Upper lobe of right lung (tissue), 1 donor: ENCODE data around the gene ANK3. TPM values are rescaled to one million over a fixed set of nuclear protein-coding genes. Genes with fewer than 3 reads are reported as not detected.

Source experiments
- ATAC-seq: fragments of 200-7000 bp; cut with Tn5 transposase; one replicate; pipeline ENCODE4 v1.9.1; 2020; ENCODE audit warnings: mild to moderate bottlenecking, moderate library complexity
- DNase-seq: peaks from one replicate; pipeline ENCODE4 v3.0.0-alpha.2; 2020
- H3K27ac ChIP-seq: fragments of 200-600 bp; one replicate; pipeline ENCODE4 v1.8.0; 2022
- H3K27me3 ChIP-seq: fragments of 200-600 bp; one replicate; pipeline ENCODE4 v1.8.0; 2022; ENCODE audit warnings: mild to moderate bottlenecking
- H3K36me3 ChIP-seq: fragments of 200-600 bp; one replicate; pipeline ENCODE4 v1.8.0; 2022
- H3K4me1 ChIP-seq: fragments of 200-600 bp; one replicate; pipeline ENCODE4 v1.8.0; 2022
- H3K4me3 ChIP-seq: fragments of 200-600 bp; one replicate; pipeline ENCODE4 v1.8.0; 2022; ENCODE audit warnings: mild to moderate bottlenecking
- H3K9me3 ChIP-seq: fragments of 200-600 bp; one replicate; pipeline ENCODE4 v1.8.0; 2022
- intact Hi-C: fragments of 100-400 bp; cut with DNase I; formaldehyde crosslinking; loops from one replicate; pipeline ENCODE4 v1.11.0; 2022
- total RNA-seq: library from RNA; stranded (reverse); fragmentation: NEBNext Ultra II Directional; extraction: Animal tissue kit (Norgen Biotek cat#: 25700); gene quantifications from one replicate; pipeline ENCODE4 v1.2.1, GENCODE V29; 2021
- TF ChIP-seq, protein P1 (sequence below): fragments of 200-600 bp; IDR thresholded peaks from one replicate; pipeline ENCODE4 v1.8.0; 2022; ENCODE audit warnings: antibody characterized with exemption
- donor health status: DM: no; HTN: yes; CAD: no; lungs with severe emphysema.

ANK3 gene
- total RNA-seq, 1 donor from 2014 or later, result 91.1 TPM

DNA sequence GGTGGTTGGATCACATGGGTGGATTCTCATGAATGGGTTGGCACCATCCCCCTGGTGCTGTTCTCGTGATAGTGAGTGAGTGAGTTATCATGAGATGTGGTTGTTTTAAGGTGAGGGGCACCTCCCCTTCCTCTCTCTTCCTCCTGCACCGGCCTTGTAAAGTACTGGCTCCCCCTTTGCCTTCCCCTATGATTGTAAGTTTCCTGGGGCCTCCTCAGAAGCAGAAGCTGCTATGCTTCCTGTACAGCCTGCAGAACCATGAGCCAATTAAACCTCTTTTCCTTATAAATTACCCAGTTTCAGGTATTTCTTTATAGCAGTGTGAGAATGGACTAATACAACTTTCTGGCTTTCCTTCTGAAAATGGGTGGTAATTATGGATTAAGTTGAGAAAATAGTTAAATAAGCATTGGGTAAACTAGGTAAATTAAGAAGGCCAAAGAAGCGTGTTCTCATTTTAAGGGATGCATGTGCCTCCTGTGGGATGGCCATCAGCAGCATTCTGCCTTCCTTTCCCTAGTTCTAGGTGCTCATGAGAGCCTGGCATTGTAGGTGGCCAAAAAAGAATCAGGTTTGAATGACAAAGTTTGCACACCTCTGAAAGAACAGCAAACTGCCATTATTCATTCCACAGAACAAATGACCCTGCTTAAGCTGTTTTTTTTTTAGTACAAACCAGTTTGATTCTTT lies 242.0 kb downstream of the ANK3 start:
- Histone ChIP-seq H3K27me3 (no peaks in the 10 kb centered on the region), H3K36me3 (no peaks in the 10 kb centered on the region), H3K9me3 (no peaks in the 10 kb centered on the region), H3K4me3 (no peak overlapping the region), H3K27ac (no peak overlapping the region), H3K4me1 (peaks cover 10% of the 10 kb centered on the region)
- TF ChIP-seq, protein P1, sequence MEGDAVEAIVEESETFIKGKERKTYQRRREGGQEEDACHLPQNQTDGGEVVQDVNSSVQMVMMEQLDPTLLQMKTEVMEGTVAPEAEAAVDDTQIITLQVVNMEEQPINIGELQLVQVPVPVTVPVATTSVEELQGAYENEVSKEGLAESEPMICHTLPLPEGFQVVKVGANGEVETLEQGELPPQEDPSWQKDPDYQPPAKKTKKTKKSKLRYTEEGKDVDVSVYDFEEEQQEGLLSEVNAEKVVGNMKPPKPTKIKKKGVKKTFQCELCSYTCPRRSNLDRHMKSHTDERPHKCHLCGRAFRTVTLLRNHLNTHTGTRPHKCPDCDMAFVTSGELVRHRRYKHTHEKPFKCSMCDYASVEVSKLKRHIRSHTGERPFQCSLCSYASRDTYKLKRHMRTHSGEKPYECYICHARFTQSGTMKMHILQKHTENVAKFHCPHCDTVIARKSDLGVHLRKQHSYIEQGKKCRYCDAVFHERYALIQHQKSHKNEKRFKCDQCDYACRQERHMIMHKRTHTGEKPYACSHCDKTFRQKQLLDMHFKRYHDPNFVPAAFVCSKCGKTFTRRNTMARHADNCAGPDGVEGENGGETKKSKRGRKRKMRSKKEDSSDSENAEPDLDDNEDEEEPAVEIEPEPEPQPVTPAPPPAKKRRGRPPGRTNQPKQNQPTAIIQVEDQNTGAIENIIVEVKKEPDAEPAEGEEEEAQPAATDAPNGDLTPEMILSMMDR, result no peak
- DNase-seq (no peak), ATAC-seq (no peak)
- intact Hi-C loops, result no loop called here

- Histone ChIP-seq H3K27ac (no peak overlapping the region), H3K4me3 (no peak overlapping the region), H3K36me3 (no peaks in the 10 kb centered on the region), H3K9me3 (no peaks in the 10 kb centered on the region), H3K4me1 (peaks cover 10% of the 10 kb centered on the region), H3K27me3 (no peaks in the 10 kb centered on the region)
- TF ChIP-seq, protein P1, result no peak
- intact Hi-C loops, result no loop called here
- ATAC-seq, result no peak
- DNase-seq, result no peak
Measured at GRCh38 chr10:60147025-60147424, 242.7 kb downstream of the ANK3 start.

- H3K36me3 ChIP-seq, result no peaks in the 10 kb centered on the region
- TF ChIP-seq, protein P1, result no peak
- no peaks in the 10 kb centered on the region for H3K9me3 ChIP-seq
- H3K4me3 ChIP-seq, result no peak overlapping the region
- intact Hi-C loops, result no loop called here
- peaks cover 10% of the 10 kb centered on the region for H3K4me1 ChIP-seq
- ATAC-seq (no peak), DNase-seq (no peak)
- H3K27ac ChIP-seq, result no peak overlapping the region
- no peaks in the 10 kb centered on the region for H3K27me3 ChIP-seq
Measured at GRCh38 chr10:60144099-60144498, 245.6 kb downstream of the ANK3 start.

- intact Hi-C loops, result no loop called here
- Histone ChIP-seq H3K36me3 (no peaks in the 10 kb centered on the region), H3K4me1 (no peaks in the 10 kb centered on the region), H3K9me3 (no peaks in the 10 kb centered on the region), H3K4me3 (no peak overlapping the region), H3K27ac (no peak overlapping the region), H3K27me3 (no peaks in the 10 kb centered on the region)
- TF ChIP-seq, protein P1, result no peak
- DNase-seq, result no peak
- ATAC-seq, result no peak
Measured at GRCh38 chr10:60142736-60143135, 246.9 kb downstream of the ANK3 start.

GRCh38 chr10:60141896-60142559 lies 247.6 kb downstream of the ANK3 start:
- H3K27me3 ChIP-seq, result no peaks in the 10 kb centered on the region
- DNase-seq, result no peak
- no peaks in the 10 kb centered on the region for H3K4me1 ChIP-seq
- H3K4me3 ChIP-seq, result no peak overlapping the region
- TF ChIP-seq, protein P1, result no peak
- ATAC-seq, result no peak
- H3K36me3 ChIP-seq, result no peaks in the 10 kb centered on the region
- H3K9me3 ChIP-seq, result no peaks in the 10 kb centered on the region
- intact Hi-C loops, result no loop called here
- H3K27ac ChIP-seq, result no peak overlapping the region
